Epithelial cell of proximal tubule (primary cell): ENCODE data around the gene ING1. TPM values are rescaled to one million over a fixed set of nuclear protein-coding genes. Genes with fewer than 3 reads are reported as not detected.

Experiments used
- DNase-seq: peaks from one replicate; pipeline ENCODE4 v3.0.0-alpha.2; 2011; ENCODE audit warnings: low read depth
- H3K4me3 ChIP-seq: 2 replicates; pipeline ENCODE4 v1.5.1; 2011; ENCODE audit warnings: low read depth, mild to moderate bottlenecking, low read length
- CTCF ChIP-seq: conservative IDR thresholded peaks from 2 replicates; pipeline ENCODE4 v1.5.1; 2012; ENCODE audit warnings: low read depth, mild to moderate bottlenecking, low read length
- total RNA-seq: library from RNA; depleted of rRNA; stranded (reverse); fragments of >200 nt; gene quantifications from 2 replicates; pipeline ENCODE4 v1.2.3, GENCODE V29; 2015

The ING1 gene
- total RNA-seq, 1 donor from 2014 or later: 14.1 TPM

- no peak overlapping the region for H3K4me3 ChIP-seq
- no peak for TF ChIP-seq CTCF
- DNase-seq: no peak
Measured at GRCh38 chr13:110759710-110760109, 46.2 kb downstream of the ING1 start.

- no peak for DNase-seq
- no peak overlapping the region for H3K4me3 ChIP-seq
- TF ChIP-seq CTCF: no peak
Measured at GRCh38 chr13:110760611-110761010, 47.1 kb downstream of the ING1 start.

- no peak for DNase-seq
- no peak for TF ChIP-seq CTCF
- no peak overlapping the region for H3K4me3 ChIP-seq
Measured at GRCh38 chr13:110766671-110767430, 53.4 kb downstream of the ING1 start.

GRCh38 chr13:110767476-110767875 lies 54.0 kb downstream of the ING1 start:
- TF ChIP-seq CTCF: no peak
- no peak for DNase-seq
- H3K4me3 ChIP-seq: no peak overlapping the region

- DNase-seq: no peak
- no peak overlapping the region for H3K4me3 ChIP-seq
- TF ChIP-seq CTCF: no peak
Measured at GRCh38 chr13:110769097-110769496, 55.6 kb downstream of the ING1 start.

GRCh38 chr13:110770678-110771077 lies 57.2 kb downstream of the ING1 start:
- no peak for TF ChIP-seq CTCF
- no peak overlapping the region for H3K4me3 ChIP-seq
- no peak for DNase-seq

- no peak for DNase-seq
- TF ChIP-seq CTCF: no peak
- H3K4me3 ChIP-seq: no peak overlapping the region
Measured at GRCh38 chr13:110771194-110771593, 57.7 kb downstream of the ING1 start.
